Stimulated activated CD4-positive, alpha-beta T cell treated with anti-CD3 and anti-CD28 coated beads, Interleukin-12 subunit alpha, Interleukin-12 subunit beta, amount 100 ng/mL, for 4 hours (primary cell): ENCODE measurements around the gene OR5J2.
"Not testable (repeated sequence)": the region's sequence is repeated elsewhere in the genome, so short reads cannot be mapped to it uniquely, and the experiment has no call there.

Source experiments
- DNase-seq: peaks from one replicate; pipeline ENCODE4 v3.0.0-alpha.2; 2020

The OR5J2 gene

DNA sequence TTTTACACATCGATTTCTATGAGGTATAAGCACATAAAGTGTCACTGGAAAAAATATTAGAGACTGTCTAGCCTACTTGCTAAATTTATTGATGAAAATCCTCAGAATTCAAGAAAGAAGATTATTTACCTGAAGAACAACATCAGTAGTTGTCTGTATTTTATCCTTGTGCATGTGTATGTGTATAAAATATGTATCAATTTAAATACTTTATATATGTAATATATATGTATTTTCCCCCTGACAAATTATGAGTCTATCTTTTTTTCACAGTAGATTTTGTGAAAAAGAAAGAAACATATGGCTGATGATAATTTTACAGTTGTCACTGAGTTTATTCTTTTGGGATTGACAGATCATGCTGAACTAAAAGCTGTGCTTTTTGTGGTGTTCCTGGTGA lies at the start of gene OR5J2:
Gene OR5J2, plus strand, starts transcription at position 301 of the 400 bp plus-strand sequence. Its CDS starts 0 bp downstream, at position 301.
- no peak for DNase-seq

DNA sequence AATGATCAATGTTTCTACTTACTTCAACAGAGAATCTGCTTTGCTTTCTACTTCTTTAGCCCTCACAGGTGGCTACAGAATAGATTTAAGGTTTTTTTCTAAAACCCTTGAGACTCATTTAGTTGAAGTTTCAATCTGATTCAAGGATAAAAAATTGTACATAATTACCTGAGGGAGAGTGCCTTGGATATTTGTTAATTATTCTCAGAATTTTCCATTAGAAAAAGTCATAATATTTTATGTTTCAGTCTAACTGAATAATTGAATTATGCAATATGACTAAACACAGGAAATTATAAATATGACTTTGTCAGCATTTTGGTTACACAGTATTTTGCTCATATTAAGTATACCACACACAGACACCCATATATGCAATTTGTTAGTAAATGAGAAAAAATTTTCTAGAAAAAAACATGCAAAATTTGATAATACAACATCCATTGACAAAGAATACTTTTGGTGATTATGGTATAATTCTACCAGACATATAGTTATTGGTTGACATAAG lies 36.2 kb upstream of the OR5J2 start, which contains the start of gene OR8J3:
Gene OR8J3, minus strand, starts transcription at position 51 of the 511 bp plus-strand sequence. CDS start 2,483 bp downstream, outside the sequence.
- no peak for DNase-seq

DNA sequence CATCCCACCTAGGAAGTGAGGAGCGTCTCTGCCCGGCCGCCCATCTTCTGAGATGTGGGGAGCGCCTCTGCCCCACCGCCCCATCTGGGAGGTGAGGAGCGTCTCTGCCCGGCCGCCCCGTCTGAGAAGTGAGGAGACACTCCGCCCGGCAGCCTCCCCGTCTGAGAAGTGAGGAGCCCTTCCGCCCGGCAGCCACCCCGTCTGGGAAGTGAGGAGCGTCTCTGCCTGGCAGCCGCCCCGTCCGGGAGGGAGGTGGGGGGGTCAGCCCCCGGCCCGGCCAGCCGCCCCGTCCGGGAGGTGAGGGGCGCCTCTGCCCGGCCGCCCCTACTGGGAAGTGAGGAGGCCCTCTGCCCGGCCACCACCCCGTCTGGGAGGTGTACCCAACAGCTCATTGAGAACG lies 32.7 kb upstream of the OR5J2 start:
- DNase-seq: not testable (repeated sequence)

DNA sequence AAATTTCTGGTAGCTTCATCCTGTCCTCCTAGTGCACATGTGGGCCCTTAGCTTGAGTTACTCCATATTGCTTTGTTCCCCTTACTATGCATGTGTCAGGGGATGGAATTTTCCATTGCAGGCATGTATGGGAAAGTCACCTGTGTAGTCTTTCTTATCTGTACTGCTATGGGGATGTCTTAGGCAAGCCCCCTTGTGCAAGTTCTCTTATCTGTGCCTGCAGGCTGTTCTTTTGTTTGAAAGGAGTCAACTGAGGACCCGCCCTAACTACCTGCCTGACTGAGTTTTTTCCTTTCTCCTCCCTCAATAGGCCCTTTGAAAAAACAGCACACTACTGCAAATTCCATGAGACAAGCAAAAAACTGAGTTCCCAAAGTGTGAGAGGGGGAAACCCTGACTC lies 25.0 kb upstream of the OR5J2 start:
- no peak for DNase-seq

DNA sequence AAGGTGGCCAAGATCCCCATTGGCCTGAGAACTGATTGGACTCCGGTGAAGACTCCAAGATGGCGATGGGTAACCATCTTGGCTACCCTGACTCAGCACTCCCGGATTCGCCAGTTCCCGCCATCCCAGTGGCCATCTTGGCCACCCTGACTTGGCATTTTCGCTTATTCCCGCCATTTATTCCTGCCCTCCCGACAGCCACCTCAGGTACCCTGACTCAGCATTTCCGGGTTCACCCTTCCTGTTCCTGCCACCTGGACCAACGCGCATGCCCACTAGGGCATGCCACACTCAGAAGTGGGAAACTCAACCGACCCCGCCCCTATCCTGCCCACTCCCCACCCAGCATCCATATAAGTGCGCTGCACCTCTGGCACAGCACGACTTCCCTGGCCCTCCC lies 24.1 kb upstream of the OR5J2 start:
- no peak for DNase-seq

DNA sequence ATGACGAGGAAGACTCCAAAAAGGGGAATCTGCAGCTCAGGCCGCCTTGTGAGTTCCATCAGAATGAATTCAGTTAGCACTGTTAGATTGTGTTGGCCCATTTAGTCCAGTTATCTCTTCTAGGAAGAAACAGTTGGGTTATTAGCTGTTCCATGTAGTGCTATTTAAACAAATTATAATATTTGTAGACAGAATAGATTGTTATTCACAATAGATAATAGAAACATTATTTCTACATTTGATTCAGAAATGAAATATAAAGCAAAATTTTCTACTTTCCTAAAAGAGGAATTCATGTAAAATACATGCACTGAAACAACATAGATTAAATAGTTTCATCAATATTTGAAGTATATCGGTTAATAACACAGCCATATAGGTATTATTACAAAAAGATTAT lies 16.2 kb upstream of the OR5J2 start, which contains the start of gene OR8K5:
Gene OR8K5, minus strand, starts transcription at position 101 of the 400 bp plus-strand sequence. Its CDS starts 0 bp downstream, at position 101.
- DNase-seq: no peak

DNA sequence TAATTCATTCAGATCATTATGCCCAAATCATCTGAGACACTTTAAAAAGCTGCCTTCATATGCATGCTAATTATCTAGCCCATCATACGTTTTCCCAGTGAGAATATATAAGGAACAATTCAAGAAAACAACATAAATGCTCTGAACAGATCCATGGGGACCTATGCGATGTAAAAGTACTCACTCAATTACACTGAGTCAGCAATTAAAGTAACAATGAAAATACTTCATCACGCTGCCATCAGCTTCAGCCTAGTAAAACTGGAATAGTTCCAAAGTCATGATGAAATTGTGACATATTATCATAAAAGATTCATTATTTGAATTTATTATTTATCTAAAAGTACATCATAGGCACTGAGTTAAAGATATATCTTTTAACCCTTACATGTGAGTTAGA lies 12.6 kb upstream of the OR5J2 start:
- DNase-seq: no peak

DNA sequence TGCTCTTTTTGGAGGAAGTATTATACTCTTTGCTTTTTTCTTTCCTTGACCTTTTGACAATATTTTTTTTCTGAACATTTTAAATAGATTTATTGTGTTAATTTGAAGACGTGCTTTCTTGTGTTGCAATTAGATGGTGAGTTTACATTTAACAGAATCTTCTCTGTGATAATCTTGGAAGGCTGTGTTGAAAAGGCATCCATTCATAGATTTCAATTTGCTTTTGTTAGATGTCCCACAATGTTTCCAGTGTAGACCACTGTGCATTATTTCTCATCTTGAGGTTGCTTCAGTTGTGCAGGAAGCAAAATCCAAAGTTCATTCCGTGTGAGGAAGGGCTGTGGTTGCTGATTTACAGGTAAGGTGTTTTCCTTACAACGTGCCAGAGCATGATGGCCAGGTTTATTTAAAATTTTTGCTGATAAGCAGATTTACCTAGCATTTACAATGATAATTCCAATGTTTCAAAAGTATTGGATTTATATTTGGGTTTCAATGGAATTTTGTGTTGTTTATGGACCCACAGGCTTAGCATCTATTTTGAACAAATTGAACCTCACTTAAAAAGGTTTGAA lies 4.1 kb upstream of the OR5J2 start:
- DNase-seq: no peak

DNA sequence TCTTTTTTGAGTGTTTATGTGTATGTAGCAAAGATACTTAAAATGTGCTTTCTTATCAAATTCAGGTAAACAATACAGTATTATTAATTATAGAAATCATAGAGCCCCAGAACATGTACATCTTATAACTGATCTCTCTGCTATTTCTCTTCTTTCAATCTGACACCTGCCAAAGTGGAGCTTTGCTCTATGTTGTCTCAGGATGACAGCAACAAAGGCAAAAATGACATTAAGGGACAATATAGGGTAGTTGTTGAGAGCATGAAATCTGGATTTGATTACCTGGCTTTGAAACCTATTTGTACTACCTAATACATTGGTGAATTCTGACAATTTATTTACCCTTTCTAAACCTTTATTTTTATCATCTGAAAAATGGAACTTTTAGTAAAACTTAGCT lies 7.0 kb downstream of the OR5J2 start:
- no peak for DNase-seq

DNA sequence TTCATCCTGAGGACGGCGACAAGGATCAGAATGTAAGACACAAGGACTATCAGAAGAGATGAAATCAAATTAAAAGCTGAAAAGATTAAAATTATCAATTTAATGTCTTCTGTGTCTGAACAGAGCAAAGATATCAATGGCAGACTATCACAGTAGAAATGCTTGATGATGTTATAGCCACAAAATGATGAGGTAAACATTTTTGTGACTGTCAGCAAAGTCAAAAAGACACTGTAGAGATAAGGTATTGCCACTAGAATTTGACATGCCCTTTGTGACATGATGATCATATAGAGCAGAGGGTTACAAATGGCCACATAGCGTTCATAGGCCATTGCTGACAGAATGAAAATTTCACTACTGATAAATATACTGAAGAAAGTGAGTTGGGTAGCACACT lies 12.2 kb downstream of the OR5J2 start:
- DNase-seq: no peak

DNA sequence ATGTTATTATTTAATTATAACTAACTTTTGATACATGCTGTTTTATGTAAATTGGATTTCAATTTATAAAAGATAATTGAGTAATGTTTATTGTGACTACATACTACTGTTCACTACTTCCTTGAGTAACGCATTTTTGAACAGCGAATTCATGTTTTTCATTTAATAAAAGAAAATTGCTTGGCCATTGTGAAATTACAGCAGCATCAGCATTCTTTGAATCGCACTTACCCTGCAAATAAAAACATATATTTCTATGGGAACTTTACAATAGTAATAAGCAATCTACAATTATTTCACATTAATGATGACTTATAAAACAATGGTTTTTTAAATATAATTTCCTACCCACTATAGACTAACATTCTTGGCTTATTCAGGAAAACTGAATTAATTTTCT lies 20.3 kb downstream of the OR5J2 start:
- no peak for DNase-seq

DNA sequence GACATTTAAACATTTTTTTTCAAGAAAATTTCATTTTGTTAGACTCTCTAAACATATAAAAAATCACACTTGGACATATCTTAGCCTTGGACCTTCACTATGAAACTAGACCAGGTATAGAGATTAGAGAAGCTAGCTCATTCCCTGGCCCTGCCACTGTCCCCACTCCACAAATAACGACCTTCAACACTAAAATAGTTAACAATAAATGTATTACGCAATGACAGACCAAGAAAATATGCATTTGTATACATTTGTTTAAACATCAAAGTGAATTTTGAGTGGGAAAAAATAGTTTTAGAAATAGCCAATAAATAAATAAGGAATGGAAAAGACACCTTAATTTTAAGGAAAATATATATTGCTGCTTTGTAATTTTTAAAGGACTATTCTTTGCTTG lies 20.9 kb downstream of the OR5J2 start:
- no peak for DNase-seq

DNA sequence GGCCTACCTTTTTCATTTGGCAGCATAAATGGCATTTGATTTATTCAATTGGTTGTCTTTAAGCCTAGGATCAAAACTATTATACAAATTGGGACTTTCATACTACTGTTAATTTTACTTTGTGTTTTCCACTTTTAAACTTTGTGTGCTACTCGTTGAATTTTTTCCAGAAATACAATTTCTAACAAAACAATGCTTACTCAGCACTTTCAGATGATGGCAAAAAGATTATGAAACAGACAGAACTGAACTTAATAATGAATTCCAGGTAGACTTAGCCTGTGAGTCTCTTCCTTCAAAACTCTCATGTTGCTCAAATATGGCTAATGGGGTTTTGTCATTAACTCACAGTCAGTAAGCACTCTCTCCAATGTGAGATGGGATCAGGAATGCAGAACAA lies 31.4 kb downstream of the OR5J2 start:
- no peak for DNase-seq

DNA sequence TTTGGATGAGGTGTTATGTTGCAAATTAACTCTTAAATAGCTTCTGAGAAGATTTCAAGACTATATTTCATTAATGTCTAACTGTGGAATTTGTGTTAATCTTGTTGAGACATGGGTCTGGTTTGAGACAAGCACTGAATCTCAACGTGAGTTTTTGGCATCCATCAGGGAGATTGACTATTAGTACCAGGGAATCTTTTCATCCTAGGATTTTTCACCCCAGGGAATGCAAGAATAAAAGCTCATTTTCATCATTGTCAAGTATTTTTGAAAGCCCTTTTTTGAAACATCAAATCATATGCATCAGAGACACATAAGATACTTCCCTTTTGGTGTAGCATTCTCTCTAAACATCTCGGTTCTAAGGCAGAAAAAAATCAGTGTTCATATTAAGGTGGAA lies 38.1 kb downstream of the OR5J2 start:
- DNase-seq: no peak

DNA sequence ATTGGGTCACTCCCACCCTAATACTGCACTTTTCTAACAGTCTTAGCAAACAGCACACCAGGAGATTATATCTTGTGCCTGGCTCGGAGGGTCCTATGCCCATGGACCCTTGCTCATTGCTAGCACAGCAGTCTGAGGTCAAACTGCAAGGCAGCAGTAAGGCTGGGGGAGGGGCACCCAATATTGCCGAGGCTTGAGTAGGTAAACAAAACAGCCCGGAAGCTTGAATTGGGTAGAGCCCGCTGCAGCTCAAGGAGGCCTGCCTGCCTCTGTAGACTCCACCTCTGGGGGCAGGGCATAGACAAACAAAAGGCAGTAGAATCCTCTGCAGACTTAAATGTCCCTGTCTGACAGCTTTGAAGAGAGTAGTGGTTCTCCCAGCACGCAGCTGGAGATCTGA lies 43.3 kb downstream of the OR5J2 start:
- DNase-seq: not testable (repeated sequence)
